Mesothelial cell of epicardium (in vitro differentiated cells): ENCODE measurements around the gene IL1RL2. TPM values are rescaled to one million over a fixed set of nuclear protein-coding genes. Genes with fewer than 3 reads are reported as not detected.

Source experiments
- DNase-seq, 2 experiments: peaks; one replicate each; pipeline ENCODE4 v3.0.0; 2021; ENCODE audit warnings: low spot score in 2 of 2; ENCODE audit not compliant: unreplicated experiment in 2 of 2
- H3K27ac Mint-ChIP-seq: 2 replicates; pipeline ENCODE4 v1.8.0; 2021; ENCODE audit warnings: mixed read lengths
- H3K27me3 Mint-ChIP-seq: 2 replicates; pipeline ENCODE4 v1.8.0; 2021; ENCODE audit warnings: low read depth, mixed read lengths
- H3K36me3 Mint-ChIP-seq: 2 replicates; pipeline ENCODE4 v1.8.0; 2021; ENCODE audit warnings: mixed read lengths
- H3K4me1 Mint-ChIP-seq: 2 replicates; pipeline ENCODE4 v1.8.0; 2021; ENCODE audit warnings: mixed read lengths
- H3K4me3 Mint-ChIP-seq: 2 replicates; pipeline ENCODE4 v1.8.0; 2021; ENCODE audit warnings: mild to moderate bottlenecking, moderate library complexity, mixed read lengths
- H3K9me3 Mint-ChIP-seq: 2 replicates; pipeline ENCODE4 v1.8.0; 2021; ENCODE audit warnings: mixed read lengths
- total RNA-seq: library from RNA; stranded (reverse); gene quantifications from 3 replicates; pipeline ENCODE4 v1.2.1, GENCODE V29; 2021
- TF ChIP-seq, protein P1 (sequence below): fragments of 200-600 bp; sonication (generic); IDR thresholded peaks from one replicate; pipeline ENCODE4 v1.5.0; 2021; ENCODE audit warnings: antibody characterized with exemption; ENCODE audit not compliant: unreplicated experiment

IL1RL2 gene
- total RNA-seq, 1 donor from 2014 or later = not detected

- DNase-seq = no peak
- Mint-ChIP-seq H3K4me3 (no peak overlapping the region), H3K9me3 (no peaks in the 10 kb centered on the region), H3K4me1 (peaks cover 5% of the 10 kb centered on the region), H3K27ac (no peak overlapping the region), H3K27me3 (peaks cover 6% of the 10 kb centered on the region), H3K36me3 (no peaks in the 10 kb centered on the region)
- TF ChIP-seq, protein P1, sequence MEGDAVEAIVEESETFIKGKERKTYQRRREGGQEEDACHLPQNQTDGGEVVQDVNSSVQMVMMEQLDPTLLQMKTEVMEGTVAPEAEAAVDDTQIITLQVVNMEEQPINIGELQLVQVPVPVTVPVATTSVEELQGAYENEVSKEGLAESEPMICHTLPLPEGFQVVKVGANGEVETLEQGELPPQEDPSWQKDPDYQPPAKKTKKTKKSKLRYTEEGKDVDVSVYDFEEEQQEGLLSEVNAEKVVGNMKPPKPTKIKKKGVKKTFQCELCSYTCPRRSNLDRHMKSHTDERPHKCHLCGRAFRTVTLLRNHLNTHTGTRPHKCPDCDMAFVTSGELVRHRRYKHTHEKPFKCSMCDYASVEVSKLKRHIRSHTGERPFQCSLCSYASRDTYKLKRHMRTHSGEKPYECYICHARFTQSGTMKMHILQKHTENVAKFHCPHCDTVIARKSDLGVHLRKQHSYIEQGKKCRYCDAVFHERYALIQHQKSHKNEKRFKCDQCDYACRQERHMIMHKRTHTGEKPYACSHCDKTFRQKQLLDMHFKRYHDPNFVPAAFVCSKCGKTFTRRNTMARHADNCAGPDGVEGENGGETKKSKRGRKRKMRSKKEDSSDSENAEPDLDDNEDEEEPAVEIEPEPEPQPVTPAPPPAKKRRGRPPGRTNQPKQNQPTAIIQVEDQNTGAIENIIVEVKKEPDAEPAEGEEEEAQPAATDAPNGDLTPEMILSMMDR = no peak
These were observed 81.0 kb downstream of the IL1RL2 start for GRCh38 chr2:102267774-102268173.

- no peak overlapping the region for H3K4me3 Mint-ChIP-seq
- no peaks in the 10 kb centered on the region for H3K9me3 Mint-ChIP-seq
- no peak for DNase-seq
- H3K27me3 Mint-ChIP-seq = peaks cover 9% of the 10 kb centered on the region
- H3K27ac Mint-ChIP-seq = no peak overlapping the region
- H3K4me1 Mint-ChIP-seq = peaks cover 5% of the 10 kb centered on the region
- no peaks in the 10 kb centered on the region for H3K36me3 Mint-ChIP-seq
- TF ChIP-seq, protein P1 = no peak
These were observed 81.8 kb downstream of the IL1RL2 start for GRCh38 chr2:102268510-102269199.

DNA sequence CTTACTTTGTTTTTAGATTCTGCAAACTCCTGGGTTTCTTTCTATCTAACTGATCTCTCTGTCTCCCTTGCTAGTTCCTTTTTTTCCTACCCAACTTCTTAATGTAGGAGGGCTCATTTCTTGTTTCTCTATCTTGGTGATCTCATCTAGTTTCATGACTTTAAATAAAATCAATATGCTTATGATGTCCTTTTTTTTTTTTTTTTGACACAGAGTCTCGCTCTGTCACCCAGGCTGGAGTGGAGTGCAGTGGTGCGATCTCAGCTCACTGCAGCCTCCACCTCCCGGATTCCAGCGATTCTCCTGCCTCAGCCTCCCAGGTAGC lies 82.3 kb downstream of the IL1RL2 start:
- TF ChIP-seq, protein P1 = no peak
- no peak for DNase-seq
- Mint-ChIP-seq H3K27ac (no peak overlapping the region), H3K4me1 (peaks cover 5% of the 10 kb centered on the region), H3K36me3 (no peaks in the 10 kb centered on the region), H3K4me3 (no peak overlapping the region), H3K27me3 (peaks cover 9% of the 10 kb centered on the region), H3K9me3 (no peaks in the 10 kb centered on the region)

GRCh38 chr2:102271844-102272243 lies 85.0 kb downstream of the IL1RL2 start:
- Mint-ChIP-seq H3K36me3 (no peaks in the 10 kb centered on the region), H3K27me3 (peaks cover 9% of the 10 kb centered on the region), H3K9me3 (peaks cover 5% of the 10 kb centered on the region), H3K27ac (no peak overlapping the region), H3K4me1 (peaks cover 5% of the 10 kb centered on the region), H3K4me3 (no peak overlapping the region)
- DNase-seq = no peak
- TF ChIP-seq, protein P1 = no peak

DNA sequence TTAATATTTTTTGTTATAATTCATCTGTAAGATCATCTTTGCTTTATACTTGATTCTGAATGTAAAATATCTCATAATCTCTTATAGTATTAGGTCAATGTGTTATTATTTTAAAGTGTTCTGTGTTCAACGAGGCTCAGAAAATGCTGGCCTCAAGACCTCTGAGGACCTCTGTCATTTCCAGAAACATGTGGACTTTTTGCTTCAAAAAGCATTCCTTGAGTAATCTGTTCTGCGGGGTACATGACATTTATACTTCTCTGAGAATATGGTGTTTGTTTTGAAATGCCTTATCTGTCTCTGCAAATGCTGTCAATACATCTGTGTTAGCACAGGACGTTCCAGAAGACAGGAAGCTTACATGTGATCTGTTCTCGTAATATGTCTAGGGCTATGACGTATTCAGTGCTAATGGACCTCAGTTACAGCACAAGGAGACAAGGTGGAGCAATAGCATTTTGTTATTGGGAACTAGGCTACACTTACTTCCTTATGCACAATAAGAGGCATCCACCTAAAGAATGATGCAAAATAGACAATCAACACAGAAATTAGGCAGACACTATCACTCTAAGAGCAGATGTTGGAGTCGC lies 86.9 kb downstream of the IL1RL2 start:
- no peak overlapping the region for H3K27ac Mint-ChIP-seq
- peaks cover 15% of the 10 kb centered on the region for H3K27me3 Mint-ChIP-seq
- peaks cover 5% of the 10 kb centered on the region for H3K4me1 Mint-ChIP-seq
- DNase-seq = no peak
- peaks cover 5% of the 10 kb centered on the region for H3K9me3 Mint-ChIP-seq
- no peak overlapping the region for H3K4me3 Mint-ChIP-seq
- TF ChIP-seq, protein P1 = no peak
- H3K36me3 Mint-ChIP-seq = no peaks in the 10 kb centered on the region
